Natural killer cell (primary cell): Measurements from ENCODE around the gene NDRG2. TPM values are rescaled to one million over a fixed set of nuclear protein-coding genes. Genes with fewer than 3 reads are reported as not detected.

Experiments used
- ATAC-seq, 3 donors: fragments of 150-1000 bp in 2 of 3; fragments of 200-7000 bp in 1 of 3; cut with Tn5 transposase; 1 replicate in 1 of 3; 2 replicates in 2 of 3; pipeline ENCODE4 v1.10.0; 2021; ENCODE audit warnings: mild to moderate bottlenecking in 2 of 3, moderate library complexity in 2 of 3
- DNase-seq, 2 donors: peaks; one replicate each; pipeline versions ENCODE4 v3.0.0 to v3.0.0-alpha.2; 2013 to 2021; ENCODE audit warnings: mixed read lengths in 1 of 2
- H3K27ac ChIP-seq: one replicate; pipeline ENCODE4 v1.5.1; 2013; ENCODE audit warnings: mild to moderate bottlenecking, low read length
- H3K27me3 ChIP-seq: one replicate; pipeline ENCODE4 v1.6.1; 2013; ENCODE audit warnings: low read length; ENCODE audit not compliant: control insufficient read depth, insufficient read depth
- H3K36me3 ChIP-seq: one replicate; pipeline ENCODE4 v1.6.1; 2013; ENCODE audit warnings: low read length; ENCODE audit not compliant: control insufficient read depth, insufficient read depth
- H3K4me1 ChIP-seq: one replicate; pipeline ENCODE4 v1.6.1; 2013; ENCODE audit warnings: low read length; ENCODE audit not compliant: control insufficient read depth, insufficient read depth
- H3K4me3 ChIP-seq: one replicate; pipeline ENCODE4 v1.5.1; 2013; ENCODE audit warnings: low read length
- H3K9me3 ChIP-seq: one replicate; pipeline ENCODE4 v1.6.1; 2013; ENCODE audit warnings: low read length; ENCODE audit not compliant: control insufficient read depth, insufficient read depth
- H3K27ac Mint-ChIP-seq, 2 donors: one replicate each; pipeline ENCODE4 v1.8.0; 2022; ENCODE audit warnings: mild to moderate bottlenecking in 2 of 2, mixed read lengths in 2 of 2, moderate library complexity in 1 of 2
- H3K27me3 Mint-ChIP-seq, 2 donors: one replicate each; pipeline ENCODE4 v1.8.0; 2022; ENCODE audit warnings: low read depth in 2 of 2, mixed read lengths in 2 of 2
- H3K36me3 Mint-ChIP-seq: one replicate; pipeline ENCODE4 v1.8.0; 2022; ENCODE audit warnings: mixed read lengths
- H3K4me1 Mint-ChIP-seq, 2 donors: one replicate each; pipeline ENCODE4 v1.8.0; 2022; ENCODE audit warnings: mixed read lengths in 2 of 2
- H3K4me3 Mint-ChIP-seq: one replicate; pipeline ENCODE4 v1.8.0; 2022; ENCODE audit warnings: mild to moderate bottlenecking, moderate library complexity, mixed read lengths
- H3K9me3 Mint-ChIP-seq, 2 donors: one replicate each; pipeline ENCODE4 v1.8.0; 2022; ENCODE audit warnings: mixed read lengths in 2 of 2
- WGBS: methylation state at CpG from one replicate; pipeline ENCODE4 v1.1.7; 2013; ENCODE audit warnings: missing lambda C conversion rate; ENCODE audit not compliant: insufficient coverage; 5-methylcytosine and 5-hydroxymethylcytosine counted together
- intact Hi-C: fragments of 100-400 bp; cut with micrococcal nuclease; formaldehyde crosslinking; loops from one replicate; pipeline ENCODE4 v1.14.2; 2022
- total RNA-seq, 4 donors: library from RNA; stranded (reverse); fragments of 120-200 nt in 1 of 4; gene quantifications; one replicate each; pipeline versions ENCODE4 v1.2.3 to v1.2.4, GENCODE V29; 2013 to 2022
- TF ChIP-seq, protein P1 (sequence below): fragments of 200-600 bp; IDR thresholded peaks from one replicate; pipeline ENCODE4 v1.8.0; 2022; ENCODE audit warnings: antibody characterized with exemption

The NDRG2 gene
- total RNA-seq, 3 donors from 2014 or later (not counting 1 experiment from before 2014, with no cell fraction given): 11.2 to 14.6 (median 13.6) TPM

DNA sequence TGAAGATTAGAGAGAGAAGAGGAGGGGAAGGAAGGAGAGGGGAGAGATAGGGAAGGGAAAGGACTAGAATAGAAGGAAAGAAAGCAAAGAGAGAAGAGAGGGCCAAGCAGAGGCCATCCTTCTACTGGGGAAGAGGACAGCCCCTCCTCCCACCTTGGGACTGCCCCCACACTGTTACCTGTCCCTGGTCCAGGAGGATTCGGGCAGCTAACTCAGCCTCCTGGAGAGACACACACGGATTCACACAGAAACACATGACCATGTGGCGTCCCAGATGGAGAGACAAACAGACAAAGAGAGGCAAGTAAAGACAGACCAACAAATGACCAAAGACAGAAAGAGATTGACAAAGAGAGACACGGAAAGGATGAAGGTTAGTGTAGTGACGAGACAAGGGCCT, 2.2 kb downstream of the NDRG2 start:
- Mint-ChIP-seq H3K4me3 (peak overlapping the region; percentile 18), H3K36me3 (no peaks in the 10 kb centered on the region), H3K9me3 (no peaks in the 10 kb centered on the region), H3K27me3 (peaks cover 0 to 15% of the 10 kb centered on the region in 2 donors), H3K27ac (peak overlapping the region in 1 of 2 donors; percentile 10), H3K4me1 (peaks cover 7 to 13% of the 10 kb centered on the region in 2 donors)
- TF ChIP-seq, protein P1, sequence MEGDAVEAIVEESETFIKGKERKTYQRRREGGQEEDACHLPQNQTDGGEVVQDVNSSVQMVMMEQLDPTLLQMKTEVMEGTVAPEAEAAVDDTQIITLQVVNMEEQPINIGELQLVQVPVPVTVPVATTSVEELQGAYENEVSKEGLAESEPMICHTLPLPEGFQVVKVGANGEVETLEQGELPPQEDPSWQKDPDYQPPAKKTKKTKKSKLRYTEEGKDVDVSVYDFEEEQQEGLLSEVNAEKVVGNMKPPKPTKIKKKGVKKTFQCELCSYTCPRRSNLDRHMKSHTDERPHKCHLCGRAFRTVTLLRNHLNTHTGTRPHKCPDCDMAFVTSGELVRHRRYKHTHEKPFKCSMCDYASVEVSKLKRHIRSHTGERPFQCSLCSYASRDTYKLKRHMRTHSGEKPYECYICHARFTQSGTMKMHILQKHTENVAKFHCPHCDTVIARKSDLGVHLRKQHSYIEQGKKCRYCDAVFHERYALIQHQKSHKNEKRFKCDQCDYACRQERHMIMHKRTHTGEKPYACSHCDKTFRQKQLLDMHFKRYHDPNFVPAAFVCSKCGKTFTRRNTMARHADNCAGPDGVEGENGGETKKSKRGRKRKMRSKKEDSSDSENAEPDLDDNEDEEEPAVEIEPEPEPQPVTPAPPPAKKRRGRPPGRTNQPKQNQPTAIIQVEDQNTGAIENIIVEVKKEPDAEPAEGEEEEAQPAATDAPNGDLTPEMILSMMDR: no peak
- Histone ChIP-seq H3K9me3 (no peaks in the 10 kb centered on the region), H3K27ac (no peak overlapping the region), H3K27me3 (peaks cover 2% of the 10 kb centered on the region), H3K4me3 (no peak overlapping the region), H3K4me1 (peaks cover 23% of the 10 kb centered on the region), H3K36me3 (no peaks in the 10 kb centered on the region)
- no peak for ATAC-seq
- intact Hi-C loops: no loop called here
- no peak for DNase-seq
- 97% methylated on average over 5 of the region's 5 CpGs for WGBS

DNA sequence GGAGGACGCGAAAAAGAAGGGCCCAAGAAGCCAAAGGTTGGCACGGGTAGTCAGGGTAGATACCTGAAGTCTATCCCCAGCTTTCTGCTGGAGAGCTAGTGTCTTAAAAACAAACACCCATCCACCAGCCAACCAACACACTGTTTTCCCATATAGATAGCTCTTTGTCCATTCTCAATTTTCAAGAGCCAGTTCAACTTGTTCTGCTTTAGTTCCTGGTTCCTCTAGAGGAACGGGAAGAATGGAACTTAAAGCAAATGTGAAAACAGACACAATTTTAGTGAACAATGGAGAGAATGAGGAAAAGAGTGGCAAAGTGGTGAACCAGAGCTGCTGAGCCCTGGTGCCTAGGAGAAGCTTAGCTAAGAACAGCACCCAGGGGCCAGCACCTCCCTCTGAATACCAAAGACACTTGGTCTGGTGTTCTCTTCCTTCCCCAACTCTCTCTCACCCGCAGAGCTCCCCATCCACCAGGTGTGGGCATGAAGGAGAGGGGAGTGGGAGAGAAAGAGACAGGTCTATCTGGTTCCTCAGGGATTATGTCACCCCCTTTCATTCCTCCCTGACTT, 3.8 kb downstream of the NDRG2 start:
- peaks cover 23% of the 10 kb centered on the region for H3K4me1 ChIP-seq
- no peak for DNase-seq

DNA sequence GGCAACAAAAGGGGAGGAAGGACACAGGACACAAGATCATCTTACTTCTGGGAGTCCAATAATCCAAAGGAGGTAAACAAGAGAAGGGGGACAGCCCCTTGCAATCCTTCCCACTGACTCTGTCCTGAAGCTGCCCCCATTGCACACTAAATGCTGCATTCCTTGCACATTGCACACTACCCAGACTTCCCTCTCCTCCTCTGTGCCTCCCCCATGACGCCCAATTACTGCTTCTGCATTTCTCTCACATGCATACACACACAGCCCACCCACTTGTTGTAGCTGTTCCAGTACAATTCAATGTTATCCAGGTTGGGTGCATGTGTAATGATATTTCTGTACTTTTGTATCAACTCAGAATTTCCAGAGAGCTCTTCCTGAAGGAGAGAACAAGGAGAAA, 5.5 kb downstream of the NDRG2 start:
- Mint-ChIP-seq H3K27ac (no peak overlapping the region), H3K4me3 (no peak overlapping the region)

More for the DNA sequence above, 3.8 kb downstream of the NDRG2 start:
- WGBS: 90% methylated on average over 4 of the region's 5 CpGs
- Mint-ChIP-seq H3K27ac (no peak overlapping the region), H3K9me3 (no peaks in the 10 kb centered on the region), H3K27me3 (peaks cover 0 to 15% of the 10 kb centered on the region in 2 donors), H3K4me1 (peaks cover 7 to 13% of the 10 kb centered on the region in 2 donors), H3K4me3 (no peak overlapping the region), H3K36me3 (no peaks in the 10 kb centered on the region)
- no peak for ATAC-seq
- intact Hi-C loops: no loop called here
- Histone ChIP-seq H3K36me3 (no peaks in the 10 kb centered on the region), H3K27ac (no peak overlapping the region), H3K27me3 (peaks cover 2% of the 10 kb centered on the region), H3K4me3 (no peak overlapping the region), H3K9me3 (no peaks in the 10 kb centered on the region)
- TF ChIP-seq, protein P1: no peak

More for the DNA sequence above, 5.5 kb downstream of the NDRG2 start:
- H3K4me1 ChIP-seq: peaks cover 10% of the 10 kb centered on the region
- H3K4me3 ChIP-seq: no peak overlapping the region
- intact Hi-C loops: no loop called here
- peaks cover 0 to 14% of the 10 kb centered on the region in 2 donors for H3K27me3 Mint-ChIP-seq
- peaks cover 4 to 6% of the 10 kb centered on the region in 2 donors for H3K4me1 Mint-ChIP-seq
- H3K9me3 Mint-ChIP-seq: no peaks in the 10 kb centered on the region
- H3K36me3 Mint-ChIP-seq: no peaks in the 10 kb centered on the region
- TF ChIP-seq, protein P1: no peak
- WGBS: 73% methylated on average over 1 of the region's 1 CpG
- no peak for DNase-seq
- no peak overlapping the region for H3K27ac ChIP-seq
- H3K9me3 ChIP-seq: no peaks in the 10 kb centered on the region
- H3K27me3 ChIP-seq: peaks cover 5% of the 10 kb centered on the region
- H3K36me3 ChIP-seq: no peaks in the 10 kb centered on the region
- no peak for ATAC-seq
